NCI-H2196 treated with DMSO at 0.1 percent for 48 hours (cell line): Measurements from ENCODE around the gene TBC1D10B.

ENCODE experiments used
- DNase-seq: peaks from one replicate; lab custom pipeline; 2025; ENCODE audit not compliant: unreplicated experiment; lab: John Stamatoyannopoulos, UW

The TBC1D10B gene

GRCh38 chr16:30370456-30371247, at the start of gene TBC1D10B:
Gene TBC1D10B (minus strand): TSS chr16:30370494. CDS start chr16:30370183, 311 bp downstream.
- peak; percentile 100 for DNase-seq

GRCh38 chr16:30418350-30419181, 48.3 kb upstream of the TBC1D10B start:
- no peak for DNase-seq

- peak; percentile 92 for DNase-seq
Observed at GRCh38 chr16:30417529-30418349, 47.4 kb upstream of the TBC1D10B start.

GRCh38 chr16:30416624-30417528, 46.6 kb upstream of the TBC1D10B start:
- no peak for DNase-seq

- no peak for DNase-seq
Observed at GRCh38 chr16:30416047-30416603, 45.8 kb upstream of the TBC1D10B start.

GRCh38 chr16:30414159-30414558, 43.9 kb upstream of the TBC1D10B start:
- no peak for DNase-seq

GRCh38 chr16:30413112-30413806, 43.0 kb upstream of the TBC1D10B start:
- DNase-seq, result no peak

- peak; percentile 76 for DNase-seq
Observed at GRCh38 chr16:30409125-30410060, 39.1 kb upstream of the TBC1D10B start.

- DNase-seq, result no peak
Observed at GRCh38 chr16:30407804-30408534, 37.7 kb upstream of the TBC1D10B start.

- DNase-seq, result peak; percentile 82
Observed at GRCh38 chr16:30407102-30407803, 37.0 kb upstream of the TBC1D10B start, which contains the start of gene ZNF771. Gene ZNF771 (plus strand): TSS chr16:30407606. CDS start chr16:30408054, 448 bp downstream.

GRCh38 chr16:30406795-30407101, 36.5 kb upstream of the TBC1D10B start:
- no peak for DNase-seq

- DNase-seq, result no peak
Observed at GRCh38 chr16:30401768-30402425, 31.6 kb upstream of the TBC1D10B start.

GRCh38 chr16:30399435-30400186, 29.3 kb upstream of the TBC1D10B start:
- no peak for DNase-seq

GRCh38 chr16:30398661-30399434, 28.6 kb upstream of the TBC1D10B start:
- no peak for DNase-seq
